Measurements from ENCODE around the gene CDC42EP2. TPM values are rescaled to one million over a fixed set of nuclear protein-coding genes. Genes with fewer than 3 reads are reported as not detected.

CDC42EP2 gene
- total and polyA plus RNA-seq, 8 donors = 2.4 to 7.9 (median 3.9) TPM

GRCh38 chr11:65320386-65321075 lies 5.9 kb downstream of the CDC42EP2 start:
- H3K27me3 ChIP-seq = no peaks in the 10 kb centered on the region
- FAIRE-seq = no peak
- H3K27ac ChIP-seq = no peak overlapping the region
- no peaks in the 10 kb centered on the region for H3K9me3 ChIP-seq
- intact Hi-C loops (cut with DNase I) = loop anchor here in 1 of 3 donors (10.0 kb wide), 1 partner anchor 96 kb away; no protein-coding TSS in a partner anchor
- WGBS, 2 donors = 79 to 81% methylated on average over 22 of the region's 22 CpGs
- TF ChIP-seq CTCF (IDR thresholded peaks at IDR 0.05) = no peak
- H3K36me3 ChIP-seq = peaks cover 0 to 3% (median 0%) of the 10 kb centered on the region in 3 donors
- ATAC-seq = no peak
- H3K4me1 ChIP-seq = peaks cover 0 to 10% (median 3%) of the 10 kb centered on the region in 3 donors
- no peak overlapping the region for H3K4me3 ChIP-seq
- DNase-seq = peak in 1 of 6 donors; percentile 1

- WGBS, 2 donors = 87 to 88% methylated on average over 15 of the region's 15 CpGs
Measured at GRCh38 chr11:65321076-65321475, 6.4 kb downstream of the CDC42EP2 start.

GRCh38 chr11:65321828-65322485 lies 7.3 kb downstream of the CDC42EP2 start:
- TF ChIP-seq CTCF (IDR thresholded peaks at IDR 0.05) = no peak
- Histone ChIP-seq H3K9me3 (no peaks in the 10 kb centered on the region), H3K4me1 (peaks cover 0 to 6% (median 0%) of the 10 kb centered on the region in 3 donors), H3K27me3 (no peaks in the 10 kb centered on the region), H3K4me3 (no peak overlapping the region), H3K36me3 (peaks cover 0 to 3% (median 0%) of the 10 kb centered on the region in 3 donors), H3K27ac (no peak overlapping the region)
- ATAC-seq = no peak
- no peak for FAIRE-seq
- intact Hi-C loops (cut with DNase I) = loop anchor here in 1 of 3 donors (10.0 kb wide), 1 partner anchor 97 kb away; no protein-coding TSS in a partner anchor
- peak in 1 of 6 donors; percentile 17 for DNase-seq
- WGBS, 2 donors = 74 to 75% methylated on average over 13 of the region's 13 CpGs

More at GRCh38 chr11:65321076-65321475, 6.4 kb downstream of the CDC42EP2 start:
- Histone ChIP-seq H3K27me3 (no peaks in the 10 kb centered on the region), H3K4me1 (peaks cover 0 to 8% (median 0%) of the 10 kb centered on the region in 3 donors), H3K4me3 (no peak overlapping the region), H3K27ac (no peak overlapping the region), H3K9me3 (no peaks in the 10 kb centered on the region), H3K36me3 (peaks cover 0 to 3% (median 0%) of the 10 kb centered on the region in 3 donors)
- no peak for TF ChIP-seq CTCF (IDR thresholded peaks at IDR 0.05)
- ATAC-seq = no peak
- FAIRE-seq = no peak
- intact Hi-C loops (cut with DNase I) = loop anchor here in 1 of 3 donors (10.0 kb wide), 1 partner anchor 96 kb away; no protein-coding TSS in a partner anchor
- peak in 1 of 6 donors; percentile 25 for DNase-seq

- H3K4me1 ChIP-seq = no peaks in the 10 kb centered on the region
- no peak for FAIRE-seq
- 55 to 60% methylated on average over 12 of the region's 12 CpGs for WGBS, 2 donors
- no peaks in the 10 kb centered on the region for H3K9me3 ChIP-seq
- peak in 1 of 4 donors; percentile 19 for ATAC-seq
- H3K27ac ChIP-seq = no peak overlapping the region
- intact Hi-C loops (cut with DNase I) = loop anchor here in 1 of 3 donors (10.0 kb wide), 1 partner anchor 99 kb away; no protein-coding TSS in a partner anchor
- no peak for DNase-seq
- TF ChIP-seq CTCF (IDR thresholded peaks at IDR 0.05) = no peak
- H3K4me3 ChIP-seq = no peak overlapping the region
- peaks cover 0 to 3% (median 0%) of the 10 kb centered on the region in 3 donors for H3K36me3 ChIP-seq
- H3K27me3 ChIP-seq = no peaks in the 10 kb centered on the region
Measured at GRCh38 chr11:65323813-65324212, 9.1 kb downstream of the CDC42EP2 start.
